H1 (cell line): ENCODE measurements around the gene MPPED2. TPM values are rescaled to one million over a fixed set of nuclear protein-coding genes. Genes with fewer than 3 reads are reported as not detected.

ENCODE experiments used
- CTCF ChIA-PET: fragments of 300-600 bp; sonication (Branson Sonifier 250); formaldehyde crosslinking; loops from one replicate; lab custom pipeline; 2021; ENCODE audit not compliant: partially characterized antibody; lab: Charles Lee
- POLR2A ChIA-PET: fragments of 300-600 bp; sonication (Branson Sonifier 250); formaldehyde crosslinking; loops from one replicate; lab custom pipeline; 2021; ENCODE audit warnings: inconsistent platforms; ENCODE audit not compliant: partially characterized antibody; lab: Charles Lee
- DNase-seq, 2 experiments: peaks; one replicate each; pipeline versions ENCODE4 v3.0.0 to v3.0.0-alpha.2; 2010 to 2022; ENCODE audit warnings: low spot score in 2 of 2, low read depth in 1 of 2, mixed read lengths in 1 of 2
- FAIRE-seq: peaks from 2 replicates; lab custom pipeline; 2011; peaks lifted over from hg19 to GRCh38; lab: Jason Lieb, UNC
- H2AFZ ChIP-seq: 2 replicates; pipeline ENCODE4 v1.8.1; 2012; ENCODE audit warnings: low read length, inconsistent platforms
- H2AK5ac ChIP-seq: 2 replicates; pipeline ENCODE4 v1.6.1; 2013; ENCODE audit warnings: low read depth, low read length
- H2BK120ac ChIP-seq: replicated peaks from 2 replicates; pipeline ENCODE3; 2013; ENCODE audit warnings: low read depth, low read length, inconsistent platforms
- H2BK12ac ChIP-seq: 2 replicates; pipeline ENCODE4 v1.6.1; 2013; ENCODE audit warnings: low read depth, low read length
- H2BK15ac ChIP-seq: 2 replicates; pipeline ENCODE4 v1.6.1; 2013; ENCODE audit warnings: low read length
- H2BK20ac ChIP-seq: 2 replicates; pipeline ENCODE4 v1.6.1; 2013; ENCODE audit warnings: low read length
- H2BK5ac ChIP-seq: 2 replicates; pipeline ENCODE4 v1.6.1; 2013; ENCODE audit warnings: low read depth, low read length
- H3K14ac ChIP-seq: 2 replicates; pipeline ENCODE4 v1.6.1; 2013; ENCODE audit warnings: inconsistent platforms; ENCODE audit not compliant: insufficient read length
- H3K18ac ChIP-seq: 2 replicates; pipeline ENCODE4 v1.6.1; 2013; ENCODE audit warnings: low read length; ENCODE audit errors: extremely low read depth
- H3K23ac ChIP-seq: 2 replicates; pipeline ENCODE4 v1.6.1; 2013; ENCODE audit warnings: inconsistent platforms; ENCODE audit not compliant: insufficient read length
- H3K23me2 ChIP-seq: 2 replicates; pipeline ENCODE4 v1.6.1; 2013; ENCODE audit warnings: low read depth, low read length
- H3K27ac ChIP-seq: 2 replicates; pipeline ENCODE4 v1.6.1; 2011; ENCODE audit warnings: low read depth, low read length, inconsistent platforms
- H3K27me3 ChIP-seq, 4 experiments: replicated peaks in 1 of 4; 1 replicate in 1 of 4; 2 replicates in 3 of 4; pipeline versions ENCODE4 v1.6.1 to v1.8.1; 2011 to 2013; ENCODE audit warnings: low read length in 3 of 4, mild to moderate bottlenecking in 3 of 4, inconsistent platforms in 2 of 4, mixed read lengths in 2 of 4, moderate library complexity in 1 of 4; ENCODE audit not compliant: control insufficient read depth in 3 of 4, insufficient read depth in 3 of 4; ENCODE audit errors: extremely low read depth in 1 of 4
- H3K36me3 ChIP-seq, 4 experiments: 2 replicates each; pipeline versions ENCODE4 v1.6.1 to v1.8.1; 2011 to 2013; ENCODE audit warnings: mild to moderate bottlenecking in 4 of 4, low read length in 3 of 4, moderate library complexity in 2 of 4, control low read depth in 1 of 4, inconsistent platforms in 1 of 4; ENCODE audit not compliant: insufficient read depth in 4 of 4, control insufficient read depth in 2 of 4
- H3K4ac ChIP-seq: replicated peaks from 2 replicates; pipeline ENCODE3; 2013; ENCODE audit warnings: low read length, low read depth, mixed read lengths, inconsistent platforms; ENCODE audit not compliant: insufficient read length
- H3K4me1 ChIP-seq, 4 experiments: replicated peaks in 1 of 4; 1 replicate in 1 of 4; 2 replicates in 3 of 4; pipeline versions ENCODE4 v1.6.1 to v1.8.1; 2011 to 2013; ENCODE audit warnings: low read length in 3 of 4, inconsistent platforms in 2 of 4, mixed read lengths in 1 of 4; ENCODE audit not compliant: insufficient read depth in 4 of 4, control insufficient read depth in 3 of 4
- H3K4me2 ChIP-seq, 2 experiments: 2 replicates each; pipeline versions ENCODE4 v1.6.1 to v1.8.1; 2011 to 2013; ENCODE audit warnings: low read depth in 2 of 2, low read length in 2 of 2, control low read depth in 1 of 2, inconsistent platforms in 1 of 2, mild to moderate bottlenecking in 1 of 2; ENCODE audit not compliant: insufficient read depth in 1 of 2
- H3K4me3 ChIP-seq, 4 experiments: fragments of 200-600, 300-600 bp in 1 of 4; sonication (generic), shearing (Covaris generic), sonication (Bioruptor Twin) in 1 of 4; 2 replicates each; pipeline versions ENCODE4 v1.5.1 to v1.8.1; 2011 to 2016; ENCODE audit warnings: low read length in 4 of 4, low read depth in 3 of 4, control low read depth in 2 of 4, inconsistent platforms in 2 of 4, mild to moderate bottlenecking in 2 of 4, mixed read lengths in 1 of 4, moderate library complexity in 1 of 4; ENCODE audit not compliant: insufficient read depth in 2 of 4; ENCODE audit errors: extremely low read depth in 1 of 4
- H3K56ac ChIP-seq: replicated peaks from 2 replicates; pipeline ENCODE3; 2013; ENCODE audit warnings: low read depth, mild to moderate bottlenecking, mixed read lengths, low read length, inconsistent platforms; ENCODE audit not compliant: insufficient read length
- H3K79me1 ChIP-seq: 2 replicates; pipeline ENCODE4 v1.6.1; 2013; ENCODE audit warnings: low read depth, low read length, control low read depth
- H3K79me2 ChIP-seq, 2 experiments: 2 replicates each; pipeline versions ENCODE4 v1.6.1 to v1.8.1; 2012 to 2013; ENCODE audit warnings: low read length in 2 of 2, mild to moderate bottlenecking in 2 of 2, inconsistent platforms in 1 of 2; ENCODE audit not compliant: insufficient read depth in 2 of 2, control insufficient read depth in 1 of 2
- H3K9ac ChIP-seq, 4 experiments: replicated peaks in 1 of 4; 1 replicate in 1 of 4; 2 replicates in 3 of 4; pipeline versions ENCODE4 v1.6.1 to v1.8.1; 2011 to 2013; ENCODE audit warnings: low read depth in 3 of 4, low read length in 3 of 4, control low read depth in 2 of 4, mild to moderate bottlenecking in 2 of 4, moderate library complexity in 2 of 4, inconsistent platforms in 1 of 4; ENCODE audit errors: extremely low read depth in 1 of 4
- H3K9me3 ChIP-seq, 2 experiments: 2 replicates each; pipeline versions ENCODE4 v1.6.1 to v1.8.1; 2012 to 2013; ENCODE audit warnings: mild to moderate bottlenecking in 2 of 2, moderate library complexity in 2 of 2, control low read depth in 1 of 2, inconsistent platforms in 1 of 2, low read depth in 1 of 2, low read length in 1 of 2, mixed read lengths in 1 of 2; ENCODE audit not compliant: insufficient read depth in 2 of 2
- H4K20me1 ChIP-seq, 2 experiments: replicated peaks in 1 of 2; 2 replicates each; pipeline versions ENCODE3 to v1.8.1; 2011 to 2013; ENCODE audit warnings: inconsistent platforms in 2 of 2, low read length in 2 of 2, mild to moderate bottlenecking in 1 of 2; ENCODE audit not compliant: insufficient read depth in 2 of 2, control insufficient read depth in 1 of 2
- H4K5ac ChIP-seq: 2 replicates; pipeline ENCODE4 v1.6.1; 2013; ENCODE audit warnings: low read length, low read depth, mixed read lengths, inconsistent platforms; ENCODE audit not compliant: insufficient read length
- H4K8ac ChIP-seq: 2 replicates; pipeline ENCODE4 v1.8.0; 2013; ENCODE audit warnings: mild to moderate bottlenecking, moderate library complexity, low read length, inconsistent platforms; ENCODE audit not compliant: insufficient read depth; ENCODE audit errors: extremely low read depth
- H4K91ac ChIP-seq: replicated peaks from 2 replicates; pipeline ENCODE3; 2013; ENCODE audit warnings: low read length, mixed read lengths, inconsistent platforms; ENCODE audit not compliant: insufficient read length
- E2F6 ChIP-seq: IDR thresholded peaks from 2 replicates; pipeline ENCODE4 v1.6.1; 2012; ENCODE audit warnings: inconsistent platforms
- SP1 ChIP-seq: IDR thresholded peaks from 2 replicates; pipeline ENCODE4 v1.6.1; 2011; ENCODE audit warnings: low read depth, low read length
- SUZ12 ChIP-seq: fragments of 200-600 bp; sonication (generic); IDR thresholded peaks from 2 replicates; pipeline ENCODE4 v1.6.1; 2012; ENCODE audit warnings: mild to moderate bottlenecking, inconsistent platforms, low read length, moderate library complexity, mixed read lengths
- WGBS, 2 experiments: shearing (Covaris generic) in 1 of 2; methylation state at CpG; one replicate each; pipeline versions ENCODE4 v1.1.6 to v1.1.7; 2013 to 2015; ENCODE audit warnings: low lambda C conversion rate in 2 of 2, mixed read lengths in 2 of 2, inconsistent platforms in 1 of 2, low coverage in 1 of 2, missing lambda C conversion rate in 1 of 2; ENCODE audit not compliant: insufficient replicate concordance in 2 of 2, insufficient coverage in 1 of 2, insufficient read length in 1 of 2; ENCODE audit errors: extremely low coverage in 1 of 2, missing lambda C conversion rate in 1 of 2; 5-methylcytosine and 5-hydroxymethylcytosine counted together
- polyA plus RNA-seq, 7 experiments: library from polyadenylated mRNA; depleted of rRNA in 3 of 7; stranded (reverse) in 5 of 7; unstranded in 2 of 7; fragments of >200 nt in 5 of 7; fragments of 200-250 nt in 2 of 7; gene quantifications; 1 replicate in 5 of 7; 2 replicates in 1 of 7; 4 replicates in 1 of 7; pipeline versions ENCODE4 v1.2.1 to v1.2.3, GENCODE V29; 2011 to 2013; ENCODE audit warnings: missing spikeins in 2 of 7, mixed read lengths in 2 of 7
- total RNA-seq: library from RNA; stranded (reverse); fragmentation: NEBNext Ultra II Directional; extraction: Animal tissue kit (Norgen Biotek cat#: 25700); gene quantifications from 2 replicates; pipeline ENCODE4 v1.2.1, GENCODE V29; 2021

The MPPED2 gene
- total and polyA plus RNA-seq, 2 of the 8 experiments (the other 6 are each of a cell fraction or from before 2014, with no cell fraction given): 1.3 to 3.5 TPM

GRCh38 chr11:30521297-30522071 lies 64.7 kb downstream of the MPPED2 start:
- Histone ChIP-seq H2BK20ac (no peak overlapping the region), H3K18ac (no peak overlapping the region), H2BK5ac (no peak overlapping the region), H3K4ac (no peak overlapping the region), H2BK120ac (no peak overlapping the region), H3K27ac (no peak overlapping the region), H3K4me3 (no peak overlapping the region; a peak in 1 of 8 replicates), H3K4me2 (no peak overlapping the region), H2AK5ac (no peak overlapping the region), H3K36me3 (no peaks in the 10 kb centered on the region), H3K23me2 (no peaks in the 10 kb centered on the region), H3K14ac (no peak overlapping the region), H3K79me1 (no peaks in the 10 kb centered on the region), H4K20me1 (no peaks in the 10 kb centered on the region), H2BK12ac (no peak overlapping the region), H4K5ac (no peak overlapping the region), H3K9me3 (no peaks in the 10 kb centered on the region), H3K79me2 (no peaks in the 10 kb centered on the region), H3K9ac (no peak overlapping the region), H3K27me3 (no peaks in the 10 kb centered on the region; a peak in 1 of 7 replicates), H3K56ac (no peak overlapping the region), H3K4me1 (no peaks in the 10 kb centered on the region), H3K23ac (no peak overlapping the region), H4K91ac (no peak overlapping the region), H2BK15ac (no peak overlapping the region), H4K8ac (no peak overlapping the region), H2AFZ (no peak overlapping the region)
- ChIA-PET CTCF (no interaction called here), POLR2A (no interaction called here)
- no peak for TF ChIP-seq SP1
- TF ChIP-seq E2F6: no peak
- no peak for TF ChIP-seq SUZ12
- DNase-seq (no peak), FAIRE-seq (no peak)
- 97% methylated on average over 8 of the region's 8 CpGs; no CpG with 5 or more reads in 1 of the 2 experiments for WGBS, 2 experiments
